Chondrocyte (in vitro differentiated cells): ENCODE data around the gene PTPRN2. TPM values are rescaled to one million over a fixed set of nuclear protein-coding genes. Genes with fewer than 3 reads are reported as not detected.

ENCODE experiments used
- DNase-seq: peaks from one replicate; pipeline ENCODE4 v3.0.0; 2021; ENCODE audit warnings: mixed read lengths, low spot score
- H3K27ac Mint-ChIP-seq: one replicate; pipeline ENCODE4 v1.8.0; 2021; ENCODE audit warnings: mild to moderate bottlenecking, moderate library complexity, mixed read lengths; ENCODE audit not compliant: unreplicated experiment
- H3K27me3 Mint-ChIP-seq: 2 replicates; pipeline ENCODE4 v1.8.0; 2021; ENCODE audit warnings: low read depth, mixed read lengths
- H3K36me3 Mint-ChIP-seq: 2 replicates; pipeline ENCODE4 v1.8.0; 2021; ENCODE audit warnings: low read depth, mixed read lengths
- H3K4me1 Mint-ChIP-seq: 2 replicates; pipeline ENCODE4 v1.8.0; 2021; ENCODE audit warnings: low read depth, mild to moderate bottlenecking, mixed read lengths
- H3K4me3 Mint-ChIP-seq: one replicate; pipeline ENCODE4 v1.8.0; 2021; ENCODE audit warnings: mild to moderate bottlenecking, moderate library complexity, mixed read lengths; ENCODE audit not compliant: unreplicated experiment
- H3K9me3 Mint-ChIP-seq: 2 replicates; pipeline ENCODE4 v1.8.0; 2021; ENCODE audit warnings: low read depth, mixed read lengths
- total RNA-seq: library from RNA; stranded (reverse); gene quantifications from 3 replicates; pipeline ENCODE4 v1.2.1, GENCODE V29; 2021
- TF ChIP-seq, protein P1 (sequence below): fragments of 200-600 bp; sonication (generic); IDR thresholded peaks from 2 replicates; pipeline ENCODE4 v1.5.0; 2021; ENCODE audit warnings: antibody characterized with exemption, mild to moderate bottlenecking, moderate library complexity

PTPRN2 gene
- total RNA-seq, 1 donor from 2014 or later = 0.30 TPM

DNA sequence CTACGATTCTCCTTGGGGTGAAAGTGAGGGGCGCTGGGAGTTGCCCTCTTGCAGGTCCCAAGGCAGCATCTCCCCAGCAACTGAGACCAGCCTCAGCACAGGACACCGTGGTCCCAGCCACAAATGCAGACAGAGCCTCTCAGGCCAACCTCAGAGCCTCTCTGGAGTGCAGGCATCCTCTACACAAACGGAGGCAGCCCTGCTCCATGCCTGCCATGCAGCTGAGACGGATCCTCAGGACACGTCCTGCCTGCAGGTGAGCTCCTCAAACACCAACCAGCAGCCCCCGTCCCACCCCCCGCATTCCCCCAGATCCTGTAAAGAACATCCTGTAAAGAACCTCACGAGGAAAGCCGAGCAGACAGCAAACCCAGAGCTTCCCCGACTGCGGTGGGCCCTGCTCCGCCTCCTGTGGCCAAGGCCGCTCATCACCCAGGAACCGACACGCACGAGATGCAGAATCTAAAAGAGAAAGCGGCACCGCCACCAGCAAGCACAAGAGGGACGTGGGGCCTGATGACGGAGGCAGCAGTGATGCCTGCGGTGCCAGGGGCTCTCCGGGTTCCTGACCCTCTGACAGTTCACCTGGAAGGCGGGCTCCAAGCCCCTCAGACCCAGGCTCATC lies 186.9 kb downstream of the PTPRN2 start:
- TF ChIP-seq, protein P1, sequence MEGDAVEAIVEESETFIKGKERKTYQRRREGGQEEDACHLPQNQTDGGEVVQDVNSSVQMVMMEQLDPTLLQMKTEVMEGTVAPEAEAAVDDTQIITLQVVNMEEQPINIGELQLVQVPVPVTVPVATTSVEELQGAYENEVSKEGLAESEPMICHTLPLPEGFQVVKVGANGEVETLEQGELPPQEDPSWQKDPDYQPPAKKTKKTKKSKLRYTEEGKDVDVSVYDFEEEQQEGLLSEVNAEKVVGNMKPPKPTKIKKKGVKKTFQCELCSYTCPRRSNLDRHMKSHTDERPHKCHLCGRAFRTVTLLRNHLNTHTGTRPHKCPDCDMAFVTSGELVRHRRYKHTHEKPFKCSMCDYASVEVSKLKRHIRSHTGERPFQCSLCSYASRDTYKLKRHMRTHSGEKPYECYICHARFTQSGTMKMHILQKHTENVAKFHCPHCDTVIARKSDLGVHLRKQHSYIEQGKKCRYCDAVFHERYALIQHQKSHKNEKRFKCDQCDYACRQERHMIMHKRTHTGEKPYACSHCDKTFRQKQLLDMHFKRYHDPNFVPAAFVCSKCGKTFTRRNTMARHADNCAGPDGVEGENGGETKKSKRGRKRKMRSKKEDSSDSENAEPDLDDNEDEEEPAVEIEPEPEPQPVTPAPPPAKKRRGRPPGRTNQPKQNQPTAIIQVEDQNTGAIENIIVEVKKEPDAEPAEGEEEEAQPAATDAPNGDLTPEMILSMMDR = no peak
- DNase-seq = no peak
- no peaks in the 10 kb centered on the region for H3K4me1 Mint-ChIP-seq
- H3K36me3 Mint-ChIP-seq = no peaks in the 10 kb centered on the region
- peaks cover 6% of the 10 kb centered on the region for H3K27me3 Mint-ChIP-seq
- H3K4me3 Mint-ChIP-seq = no peak overlapping the region
- H3K9me3 Mint-ChIP-seq = peaks cover 14% of the 10 kb centered on the region
- H3K27ac Mint-ChIP-seq = no peak overlapping the region

DNA sequence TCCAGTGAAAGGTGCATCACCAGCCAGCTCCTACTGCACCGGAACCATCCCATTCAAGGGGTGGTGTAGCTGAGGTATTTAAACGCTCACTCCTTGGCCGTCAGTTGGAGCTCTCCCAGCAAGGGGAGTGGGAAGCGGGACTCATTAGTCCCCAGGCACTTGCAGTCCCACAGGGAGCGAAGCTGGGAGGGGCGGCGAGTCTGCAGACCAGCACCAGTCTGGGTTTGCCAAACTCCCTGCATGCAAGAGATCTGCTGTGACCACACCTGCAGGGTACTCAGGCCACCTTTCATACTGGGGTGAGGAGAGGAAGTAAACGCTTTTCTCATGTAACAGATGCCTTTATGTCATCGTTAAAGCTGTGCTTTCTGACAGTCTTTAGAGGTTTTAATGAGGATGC lies 187.9 kb downstream of the PTPRN2 start:
- DNase-seq = no peak
- Mint-ChIP-seq H3K27me3 (peaks cover 6% of the 10 kb centered on the region), H3K27ac (no peak overlapping the region), H3K4me1 (no peaks in the 10 kb centered on the region), H3K36me3 (no peaks in the 10 kb centered on the region), H3K4me3 (no peak overlapping the region), H3K9me3 (peaks cover 14% of the 10 kb centered on the region)
- TF ChIP-seq, protein P1 = no peak

DNA sequence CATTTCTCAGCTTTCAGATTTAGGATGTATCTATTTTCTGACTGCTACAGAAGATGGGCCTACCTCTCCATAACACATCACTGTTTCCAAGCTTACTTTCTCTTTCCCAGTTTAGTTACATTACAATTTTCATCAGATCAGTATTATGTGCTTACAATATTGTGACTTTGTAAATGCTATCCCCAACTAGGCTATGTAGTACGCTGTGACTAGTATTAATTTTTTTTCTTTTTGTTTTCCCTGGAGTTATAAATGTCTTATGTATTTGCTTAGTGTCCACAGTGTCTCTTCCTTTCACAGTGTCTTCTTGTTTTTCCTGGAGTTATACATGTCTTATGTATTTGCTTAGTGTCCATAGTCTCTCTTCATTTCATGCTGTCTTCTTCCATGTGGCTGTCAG lies 188.9 kb downstream of the PTPRN2 start:
- H3K9me3 Mint-ChIP-seq = peaks cover 14% of the 10 kb centered on the region
- no peaks in the 10 kb centered on the region for H3K4me1 Mint-ChIP-seq
- H3K27ac Mint-ChIP-seq = no peak overlapping the region
- H3K27me3 Mint-ChIP-seq = peaks cover 4% of the 10 kb centered on the region
- TF ChIP-seq, protein P1 = no peak
- no peak for DNase-seq
- no peak overlapping the region for H3K4me3 Mint-ChIP-seq
- H3K36me3 Mint-ChIP-seq = no peaks in the 10 kb centered on the region

DNA sequence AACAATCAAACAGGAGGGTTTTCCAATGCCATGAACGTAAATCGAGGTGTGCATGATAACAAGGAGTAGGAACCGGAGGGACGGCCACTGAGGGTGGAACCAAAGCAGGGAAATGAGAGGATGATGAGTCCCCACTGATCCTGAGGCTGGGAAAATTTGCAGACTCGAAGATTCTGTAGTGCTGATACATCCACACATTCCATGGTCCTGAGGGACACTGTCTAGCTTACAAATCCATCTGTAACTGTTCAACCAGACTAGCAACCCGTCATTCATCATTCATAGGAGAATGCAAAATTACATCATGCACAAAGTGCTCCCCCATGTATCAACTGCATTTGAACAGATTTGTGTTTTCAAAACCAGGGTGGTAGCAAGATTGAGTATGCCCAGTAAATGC lies 189.7 kb downstream of the PTPRN2 start:
- no peaks in the 10 kb centered on the region for H3K4me1 Mint-ChIP-seq

DNA sequence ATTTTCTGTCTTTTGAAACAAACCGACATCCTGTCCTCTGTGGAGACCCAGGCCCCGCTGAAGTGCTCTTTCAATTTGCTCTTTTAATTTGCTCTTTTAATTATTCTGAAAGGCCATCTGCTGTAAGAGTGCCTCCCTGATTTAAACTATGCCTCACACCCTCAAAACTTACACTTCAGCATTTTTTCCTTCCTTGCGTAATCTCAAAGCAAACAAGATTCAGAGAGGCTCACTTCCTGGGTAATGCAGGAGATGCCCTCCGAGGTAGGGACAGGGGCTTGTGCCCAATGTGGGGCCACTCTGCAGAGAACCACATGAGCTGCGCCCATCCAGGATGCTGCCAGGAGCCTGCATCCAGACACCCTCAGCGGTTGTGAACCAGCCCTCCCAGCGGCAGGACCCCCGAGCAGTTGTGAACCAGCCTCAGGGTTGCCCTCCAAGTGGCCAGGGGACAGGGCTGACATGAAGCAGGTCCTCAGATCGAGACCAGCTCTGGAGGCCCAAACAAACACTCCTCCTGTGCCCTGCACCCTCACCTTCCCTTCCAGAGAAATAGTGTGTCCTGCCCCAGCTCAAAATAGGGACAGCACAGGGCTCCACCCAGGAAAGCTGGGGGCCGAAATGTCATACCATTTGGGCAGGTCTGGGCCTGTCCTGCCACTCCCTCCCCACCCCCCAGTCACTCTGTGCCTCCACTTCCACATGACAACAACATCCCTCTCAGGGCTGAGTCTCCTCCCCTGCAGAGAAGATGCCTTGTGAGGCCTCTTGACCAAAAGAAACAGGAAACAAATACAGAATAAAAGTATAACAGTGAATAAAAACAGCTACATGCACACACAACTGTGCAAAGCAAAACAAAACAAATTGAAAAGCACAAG lies 190.4 kb downstream of the PTPRN2 start:
- H3K27ac Mint-ChIP-seq = no peak overlapping the region
- peaks cover 14% of the 10 kb centered on the region for H3K9me3 Mint-ChIP-seq
- no peaks in the 10 kb centered on the region for H3K4me1 Mint-ChIP-seq
- no peak overlapping the region for H3K4me3 Mint-ChIP-seq
- TF ChIP-seq, protein P1 = no peak
- H3K27me3 Mint-ChIP-seq = peaks cover 4% of the 10 kb centered on the region
- no peaks in the 10 kb centered on the region for H3K36me3 Mint-ChIP-seq
- DNase-seq = no peak

More for the DNA sequence above, 189.7 kb downstream of the PTPRN2 start:
- Mint-ChIP-seq H3K27ac (no peak overlapping the region), H3K4me3 (no peak overlapping the region), H3K9me3 (peaks cover 14% of the 10 kb centered on the region), H3K36me3 (no peaks in the 10 kb centered on the region), H3K27me3 (peaks cover 4% of the 10 kb centered on the region)
- DNase-seq = no peak
- TF ChIP-seq, protein P1 = no peak
